A673 (cell line): Measurements from ENCODE around the gene ACOT12. TPM values are rescaled to one million over a fixed set of nuclear protein-coding genes. Genes with fewer than 3 reads are reported as not detected.

Experiments
- BruUV-seq: library from RNA; stranded (reverse); fragments of 400-500 nt; replicated peaks from 2 replicates; lab custom pipeline; 2021; lab: Mats Ljungman, UMichigan
- CTCF ChIA-PET: fragments of 300-600 bp; sonication (Branson Sonifier 250); formaldehyde crosslinking; loops from one replicate; lab custom pipeline; 2022; ENCODE audit warnings: antibody characterized with exemption; lab: Charles Lee
- POLR2A ChIA-PET: fragments of 300-600 bp; sonication (Branson Sonifier 250); formaldehyde crosslinking; loops from one replicate; lab custom pipeline; 2022; ENCODE audit warnings: antibody characterized with exemption; ENCODE audit not compliant: low non-redundant PET; lab: Charles Lee
- DNase-seq: peaks from one replicate; pipeline ENCODE4 v3.0.0-alpha.2; 2015; ENCODE audit warnings: low spot score
- H3K27ac ChIP-seq: fragments of 200-600 bp; sonication (generic); 2 replicates; pipeline ENCODE4 v1.5.1; 2016; ENCODE audit warnings: mixed run types, low read depth, mild to moderate bottlenecking, mixed read lengths, antibody characterized with exemption, low read length; ENCODE audit not compliant: poor library complexity, severe bottlenecking
- H3K27me3 ChIP-seq: fragments of 200-600 bp; sonication (generic); replicated peaks from 2 replicates; pipeline ENCODE4 v1.6.1; 2017; ENCODE audit warnings: mixed run types, low read depth, mild to moderate bottlenecking, mixed read lengths, antibody characterized with exemption, low read length; ENCODE audit not compliant: insufficient read depth, poor library complexity
- H3K36me3 ChIP-seq: fragments of 200-600 bp; sonication (generic); 2 replicates; pipeline ENCODE4 v1.6.1; 2016; ENCODE audit warnings: mixed run types, mild to moderate bottlenecking, mixed read lengths, antibody characterized with exemption, low read length; ENCODE audit not compliant: insufficient read depth, poor library complexity, severe bottlenecking
- H3K4me1 ChIP-seq: fragments of 200-600 bp; sonication (generic); 2 replicates; pipeline ENCODE4 v1.6.1; 2017; ENCODE audit warnings: mixed run types, mild to moderate bottlenecking, mixed read lengths, antibody characterized with exemption, low read length; ENCODE audit not compliant: insufficient read depth, poor library complexity, severe bottlenecking
- H3K4me3 ChIP-seq: fragments of 200-600 bp; sonication (generic); 2 replicates; pipeline ENCODE4 v1.5.1; 2016; ENCODE audit warnings: low read depth, mixed run types, mild to moderate bottlenecking, mixed read lengths, low read length; ENCODE audit not compliant: poor library complexity, severe bottlenecking
- H3K9me3 ChIP-seq: fragments of 200-600 bp; sonication (generic); 2 replicates; pipeline ENCODE4 v1.6.1; 2016; ENCODE audit warnings: mixed run types, low read depth, mild to moderate bottlenecking, mixed read lengths, antibody characterized with exemption, low read length; ENCODE audit not compliant: poor library complexity, severe bottlenecking
- CTCF ChIP-seq: fragments of 300-800, 200-600 bp; sonication (generic); conservative IDR thresholded peaks from 2 replicates; pipeline ENCODE4 v1.5.1; 2017; ENCODE audit warnings: low read depth, mild to moderate bottlenecking, antibody characterized with exemption, low read length, moderate library complexity, mixed read lengths
- EZH2 ChIP-seq: fragments of 200-600 bp; sonication (generic); IDR thresholded peaks from 2 replicates; pipeline ENCODE4 v1.6.1; 2017; ENCODE audit warnings: borderline replicate concordance, low read depth, mild to moderate bottlenecking, mixed read lengths, antibody characterized with exemption, low read length; ENCODE audit not compliant: poor library complexity, severe bottlenecking
- intact Hi-C: fragments of 100-400 bp; cut with micrococcal nuclease; formaldehyde crosslinking; loops from one replicate; pipeline ENCODE4 v1.10.0; 2022; ENCODE audit not compliant: unreplicated experiment
- total RNA-seq: library from RNA; stranded (reverse); gene quantifications from 2 replicates; pipeline ENCODE4 v1.2.3, GENCODE V29; 2021

ACOT12 gene
- total RNA-seq, 1 experiment from 2014 or later = not detected

- no TSS peak for BruUV-seq
- DNase-seq = no peak
- H3K9me3 ChIP-seq = no peaks in the 10 kb centered on the region
- H3K4me1 ChIP-seq = peaks cover 14% of the 10 kb centered on the region
- no peaks in the 10 kb centered on the region for H3K27me3 ChIP-seq
- POLR2A ChIA-PET = no interaction called here
- CTCF ChIA-PET = no interaction called here
- H3K27ac ChIP-seq = no peak overlapping the region
- intact Hi-C loops = loop anchor here (5.0 kb wide), 1 partner anchor 740 kb away; no protein-coding TSS in a partner anchor
- no peak overlapping the region for H3K4me3 ChIP-seq
- no peaks in the 10 kb centered on the region for H3K36me3 ChIP-seq
- TF ChIP-seq EZH2 (no peak), CTCF (no peak)
These were observed 33.6 kb upstream of the ACOT12 start for GRCh38 chr5:81427566-81427965.

GRCh38 chr5:81426359-81427030, 32.6 kb upstream of the ACOT12 start:
- Histone ChIP-seq H3K4me1 (peaks cover 14% of the 10 kb centered on the region), H3K27me3 (no peaks in the 10 kb centered on the region), H3K36me3 (no peaks in the 10 kb centered on the region), H3K27ac (no peak overlapping the region), H3K4me3 (no peak overlapping the region), H3K9me3 (no peaks in the 10 kb centered on the region)
- intact Hi-C loops = loop anchor here (5.0 kb wide), 1 partner anchor 741 kb away; no protein-coding TSS in a partner anchor
- BruUV-seq = no TSS peak
- TF ChIP-seq CTCF (no peak), EZH2 (no peak)
- no peak for DNase-seq
- POLR2A ChIA-PET = interaction anchor here (0.6 kb wide), 1 partner anchor 261 kb away, joined by 3 read pairs; no protein-coding TSS in a partner anchor
- CTCF ChIA-PET = interaction anchor here (1.7 kb wide), 1 partner anchor 739 kb away, joined by 7 read pairs; no protein-coding TSS in a partner anchor

GRCh38 chr5:81425569-81425968, 31.6 kb upstream of the ACOT12 start:
- CTCF ChIA-PET = interaction anchor here (0.7 to 1.7 kb wide), 2 partner anchors 83 to 740 kb away, joined by 3 to 7 read pairs; no protein-coding TSS in a partner anchor

More at GRCh38 chr5:81425569-81425968, 31.6 kb upstream of the ACOT12 start:
- Histone ChIP-seq H3K36me3 (no peaks in the 10 kb centered on the region), H3K9me3 (no peaks in the 10 kb centered on the region), H3K4me3 (no peak overlapping the region), H3K4me1 (peaks cover 14% of the 10 kb centered on the region), H3K27me3 (no peaks in the 10 kb centered on the region), H3K27ac (no peak overlapping the region)
- intact Hi-C loops = loop anchor here (1.0 to 5.0 kb wide), 4 partner anchors 323 to 799 kb away; no protein-coding TSS in a partner anchor
- POLR2A ChIA-PET = no interaction called here
- DNase-seq = peak; percentile 76
- no TSS peak for BruUV-seq
- TF ChIP-seq CTCF (peak; percentile 69), EZH2 (no peak)
